H1 (cell line): ENCODE results near the gene GMCL2. TPM values are rescaled to one million over a fixed set of nuclear protein-coding genes. Genes with fewer than 3 reads are reported as not detected.

Source experiments
- CTCF ChIA-PET: fragments of 300-600 bp; sonication (Branson Sonifier 250); formaldehyde crosslinking; loops from one replicate; lab custom pipeline; 2021; ENCODE audit not compliant: partially characterized antibody; lab: Charles Lee
- POLR2A ChIA-PET: fragments of 300-600 bp; sonication (Branson Sonifier 250); formaldehyde crosslinking; loops from one replicate; lab custom pipeline; 2021; ENCODE audit warnings: inconsistent platforms; ENCODE audit not compliant: partially characterized antibody; lab: Charles Lee
- DNase-seq, 2 experiments: peaks; one replicate each; pipeline versions ENCODE4 v3.0.0 to v3.0.0-alpha.2; 2010 to 2022; ENCODE audit warnings: low spot score in 2 of 2, low read depth in 1 of 2, mixed read lengths in 1 of 2
- FAIRE-seq: peaks from 2 replicates; lab custom pipeline; 2011; peaks lifted over from hg19 to GRCh38; lab: Jason Lieb, UNC
- H2AFZ ChIP-seq: 2 replicates; pipeline ENCODE4 v1.8.1; 2012; ENCODE audit warnings: low read length, inconsistent platforms
- H2AK5ac ChIP-seq: 2 replicates; pipeline ENCODE4 v1.6.1; 2013; ENCODE audit warnings: low read depth, low read length
- H2BK120ac ChIP-seq: replicated peaks from 2 replicates; pipeline ENCODE3; 2013; ENCODE audit warnings: low read depth, low read length, inconsistent platforms
- H2BK12ac ChIP-seq: 2 replicates; pipeline ENCODE4 v1.6.1; 2013; ENCODE audit warnings: low read depth, low read length
- H2BK15ac ChIP-seq: 2 replicates; pipeline ENCODE4 v1.6.1; 2013; ENCODE audit warnings: low read length
- H2BK20ac ChIP-seq: 2 replicates; pipeline ENCODE4 v1.6.1; 2013; ENCODE audit warnings: low read length
- H2BK5ac ChIP-seq: 2 replicates; pipeline ENCODE4 v1.6.1; 2013; ENCODE audit warnings: low read depth, low read length
- H3K14ac ChIP-seq: 2 replicates; pipeline ENCODE4 v1.6.1; 2013; ENCODE audit warnings: inconsistent platforms; ENCODE audit not compliant: insufficient read length
- H3K18ac ChIP-seq: 2 replicates; pipeline ENCODE4 v1.6.1; 2013; ENCODE audit warnings: low read length; ENCODE audit errors: extremely low read depth
- H3K23ac ChIP-seq: 2 replicates; pipeline ENCODE4 v1.6.1; 2013; ENCODE audit warnings: inconsistent platforms; ENCODE audit not compliant: insufficient read length
- H3K23me2 ChIP-seq: 2 replicates; pipeline ENCODE4 v1.6.1; 2013; ENCODE audit warnings: low read depth, low read length
- H3K27ac ChIP-seq: 2 replicates; pipeline ENCODE4 v1.6.1; 2011; ENCODE audit warnings: low read depth, low read length, inconsistent platforms
- H3K27me3 ChIP-seq, 4 experiments: replicated peaks in 1 of 4; 1 replicate in 1 of 4; 2 replicates in 3 of 4; pipeline versions ENCODE4 v1.6.1 to v1.8.1; 2011 to 2013; ENCODE audit warnings: low read length in 3 of 4, mild to moderate bottlenecking in 3 of 4, inconsistent platforms in 2 of 4, mixed read lengths in 2 of 4, moderate library complexity in 1 of 4; ENCODE audit not compliant: control insufficient read depth in 3 of 4, insufficient read depth in 3 of 4; ENCODE audit errors: extremely low read depth in 1 of 4
- H3K36me3 ChIP-seq, 4 experiments: 2 replicates each; pipeline versions ENCODE4 v1.6.1 to v1.8.1; 2011 to 2013; ENCODE audit warnings: mild to moderate bottlenecking in 4 of 4, low read length in 3 of 4, moderate library complexity in 2 of 4, control low read depth in 1 of 4, inconsistent platforms in 1 of 4; ENCODE audit not compliant: insufficient read depth in 4 of 4, control insufficient read depth in 2 of 4
- H3K4ac ChIP-seq: replicated peaks from 2 replicates; pipeline ENCODE3; 2013; ENCODE audit warnings: low read length, low read depth, mixed read lengths, inconsistent platforms; ENCODE audit not compliant: insufficient read length
- H3K4me1 ChIP-seq, 4 experiments: replicated peaks in 1 of 4; 1 replicate in 1 of 4; 2 replicates in 3 of 4; pipeline versions ENCODE4 v1.6.1 to v1.8.1; 2011 to 2013; ENCODE audit warnings: low read length in 3 of 4, inconsistent platforms in 2 of 4, mixed read lengths in 1 of 4; ENCODE audit not compliant: insufficient read depth in 4 of 4, control insufficient read depth in 3 of 4
- H3K4me2 ChIP-seq, 2 experiments: 2 replicates each; pipeline versions ENCODE4 v1.6.1 to v1.8.1; 2011 to 2013; ENCODE audit warnings: low read depth in 2 of 2, low read length in 2 of 2, control low read depth in 1 of 2, inconsistent platforms in 1 of 2, mild to moderate bottlenecking in 1 of 2; ENCODE audit not compliant: insufficient read depth in 1 of 2
- H3K4me3 ChIP-seq, 4 experiments: fragments of 200-600, 300-600 bp in 1 of 4; sonication (generic), shearing (Covaris generic), sonication (Bioruptor Twin) in 1 of 4; 2 replicates each; pipeline versions ENCODE4 v1.5.1 to v1.8.1; 2011 to 2016; ENCODE audit warnings: low read length in 4 of 4, low read depth in 3 of 4, control low read depth in 2 of 4, inconsistent platforms in 2 of 4, mild to moderate bottlenecking in 2 of 4, mixed read lengths in 1 of 4, moderate library complexity in 1 of 4; ENCODE audit not compliant: insufficient read depth in 2 of 4; ENCODE audit errors: extremely low read depth in 1 of 4
- H3K56ac ChIP-seq: replicated peaks from 2 replicates; pipeline ENCODE3; 2013; ENCODE audit warnings: low read depth, mild to moderate bottlenecking, mixed read lengths, low read length, inconsistent platforms; ENCODE audit not compliant: insufficient read length
- H3K79me1 ChIP-seq: 2 replicates; pipeline ENCODE4 v1.6.1; 2013; ENCODE audit warnings: low read depth, low read length, control low read depth
- H3K79me2 ChIP-seq, 2 experiments: 2 replicates each; pipeline versions ENCODE4 v1.6.1 to v1.8.1; 2012 to 2013; ENCODE audit warnings: low read length in 2 of 2, mild to moderate bottlenecking in 2 of 2, inconsistent platforms in 1 of 2; ENCODE audit not compliant: insufficient read depth in 2 of 2, control insufficient read depth in 1 of 2
- H3K9ac ChIP-seq, 4 experiments: replicated peaks in 1 of 4; 1 replicate in 1 of 4; 2 replicates in 3 of 4; pipeline versions ENCODE4 v1.6.1 to v1.8.1; 2011 to 2013; ENCODE audit warnings: low read depth in 3 of 4, low read length in 3 of 4, control low read depth in 2 of 4, mild to moderate bottlenecking in 2 of 4, moderate library complexity in 2 of 4, inconsistent platforms in 1 of 4; ENCODE audit errors: extremely low read depth in 1 of 4
- H3K9me3 ChIP-seq, 2 experiments: 2 replicates each; pipeline versions ENCODE4 v1.6.1 to v1.8.1; 2012 to 2013; ENCODE audit warnings: mild to moderate bottlenecking in 2 of 2, moderate library complexity in 2 of 2, control low read depth in 1 of 2, inconsistent platforms in 1 of 2, low read depth in 1 of 2, low read length in 1 of 2, mixed read lengths in 1 of 2; ENCODE audit not compliant: insufficient read depth in 2 of 2
- H4K20me1 ChIP-seq, 2 experiments: replicated peaks in 1 of 2; 2 replicates each; pipeline versions ENCODE3 to v1.8.1; 2011 to 2013; ENCODE audit warnings: inconsistent platforms in 2 of 2, low read length in 2 of 2, mild to moderate bottlenecking in 1 of 2; ENCODE audit not compliant: insufficient read depth in 2 of 2, control insufficient read depth in 1 of 2
- H4K5ac ChIP-seq: 2 replicates; pipeline ENCODE4 v1.6.1; 2013; ENCODE audit warnings: low read length, low read depth, mixed read lengths, inconsistent platforms; ENCODE audit not compliant: insufficient read length
- H4K8ac ChIP-seq: 2 replicates; pipeline ENCODE4 v1.8.0; 2013; ENCODE audit warnings: mild to moderate bottlenecking, moderate library complexity, low read length, inconsistent platforms; ENCODE audit not compliant: insufficient read depth; ENCODE audit errors: extremely low read depth
- H4K91ac ChIP-seq: replicated peaks from 2 replicates; pipeline ENCODE3; 2013; ENCODE audit warnings: low read length, mixed read lengths, inconsistent platforms; ENCODE audit not compliant: insufficient read length
- ASH2L ChIP-seq: fragments of 200-600, 300-600 bp; sonication (generic); IDR thresholded peaks from one replicate; pipeline ENCODE4 v1.7.1; 2017; ENCODE audit warnings: low read length
- BACH1 ChIP-seq: IDR thresholded peaks from 2 replicates; pipeline ENCODE4 v1.6.1; 2012; ENCODE audit warnings: low read length, improper control_type of control experiment
- FOSL1 ChIP-seq: IDR thresholded peaks from 2 replicates; pipeline ENCODE4 v1.6.1; 2011; ENCODE audit warnings: mild to moderate bottlenecking, low read depth, low read length, moderate library complexity; ENCODE audit not compliant: insufficient read depth
- KDM4A ChIP-seq: IDR thresholded peaks from one replicate; pipeline ENCODE4 v1.7.1; 2012; ENCODE audit warnings: low read depth, mild to moderate bottlenecking, moderate library complexity, low read length, inconsistent platforms; ENCODE audit not compliant: severe bottlenecking
- NANOG ChIP-seq: IDR thresholded peaks from 2 replicates; pipeline ENCODE4 v1.6.1; 2011; ENCODE audit warnings: low read length, low read depth, mild to moderate bottlenecking, inconsistent platforms; ENCODE audit not compliant: insufficient read depth, poor library complexity, severe bottlenecking
- SIRT6 ChIP-seq: IDR thresholded peaks from one replicate; pipeline ENCODE4 v1.7.1; 2012; ENCODE audit warnings: low read length, inconsistent platforms
- SP2 ChIP-seq: IDR thresholded peaks from 2 replicates; pipeline ENCODE4 v1.6.1; 2012; ENCODE audit warnings: mild to moderate bottlenecking, low read length, inconsistent platforms
- TAF7 ChIP-seq: optimal IDR thresholded peaks from 2 replicates; pipeline ENCODE3; 2011; ENCODE audit warnings: low read depth, mild to moderate bottlenecking, inconsistent platforms, low read length, moderate library complexity, borderline replicate concordance
- TBP ChIP-seq: IDR thresholded peaks from 2 replicates; pipeline ENCODE4 v1.6.1; 2011; ENCODE audit warnings: low read depth, low read length, improper control_type of control experiment
- YY1 ChIP-seq: IDR thresholded peaks from 2 replicates; pipeline ENCODE4 v1.6.1; 2011; ENCODE audit warnings: low read depth, mild to moderate bottlenecking, low read length
- WGBS, 2 experiments: shearing (Covaris generic) in 1 of 2; methylation state at CpG; one replicate each; pipeline versions ENCODE4 v1.1.6 to v1.1.7; 2013 to 2015; ENCODE audit warnings: low lambda C conversion rate in 2 of 2, mixed read lengths in 2 of 2, inconsistent platforms in 1 of 2, low coverage in 1 of 2, missing lambda C conversion rate in 1 of 2; ENCODE audit not compliant: insufficient replicate concordance in 2 of 2, insufficient coverage in 1 of 2, insufficient read length in 1 of 2; ENCODE audit errors: extremely low coverage in 1 of 2, missing lambda C conversion rate in 1 of 2; 5-methylcytosine and 5-hydroxymethylcytosine counted together
- polyA plus RNA-seq, 7 experiments: library from polyadenylated mRNA; depleted of rRNA in 3 of 7; stranded (reverse) in 5 of 7; unstranded in 2 of 7; fragments of >200 nt in 5 of 7; fragments of 200-250 nt in 2 of 7; gene quantifications; 1 replicate in 5 of 7; 2 replicates in 1 of 7; 4 replicates in 1 of 7; pipeline versions ENCODE4 v1.2.1 to v1.2.3, GENCODE V29; 2011 to 2013; ENCODE audit warnings: missing spikeins in 2 of 7, mixed read lengths in 2 of 7
- total RNA-seq: library from RNA; stranded (reverse); fragmentation: NEBNext Ultra II Directional; extraction: Animal tissue kit (Norgen Biotek cat#: 25700); gene quantifications from 2 replicates; pipeline ENCODE4 v1.2.1, GENCODE V29; 2021
- TF ChIP-seq, protein P1 (sequence below): IDR thresholded peaks from 2 replicates; pipeline ENCODE4 v1.6.1; 2012; ENCODE audit warnings: inconsistent platforms

The GMCL2 gene
- total and polyA plus RNA-seq, 2 of the 8 experiments (the other 6 are each of a cell fraction or from before 2014, with no cell fraction given) = 0.13 TPM; not detected in 1

GRCh38 chr5:178204182-178204934 lies 17.2 kb upstream of the GMCL2 start, which contains the start of gene HNRNPAB:
Gene HNRNPAB, plus strand, starts transcription at chr5:178204533. Its CDS starts 305 bp downstream, at chr5:178204838.
- Histone ChIP-seq H3K27ac (peak within 1 kb of the TSS; percentile 95), H2AFZ (peak within 1 kb of the TSS; percentile 23; the same call in 1 of the 2 replicates)
- no peak for TF ChIP-seq SIRT6
- peak; percentile 97 for TF ChIP-seq TAF7
- TF ChIP-seq KDM4A = peak; percentile 9
- no peak for TF ChIP-seq ASH2L
- peak; percentile 60 for TF ChIP-seq SP2
- TF ChIP-seq TBP = peak; percentile 98
- no peak for TF ChIP-seq NANOG
- TF ChIP-seq BACH1 = no peak
- 0 out of 2 replicates have a peak, but pooled peaks have one; percentile 22 for TF ChIP-seq YY1
- 0 out of 2 replicates have a peak, but pooled peaks have one; percentile 46 for TF ChIP-seq FOSL1
- TF ChIP-seq, protein P1, sequence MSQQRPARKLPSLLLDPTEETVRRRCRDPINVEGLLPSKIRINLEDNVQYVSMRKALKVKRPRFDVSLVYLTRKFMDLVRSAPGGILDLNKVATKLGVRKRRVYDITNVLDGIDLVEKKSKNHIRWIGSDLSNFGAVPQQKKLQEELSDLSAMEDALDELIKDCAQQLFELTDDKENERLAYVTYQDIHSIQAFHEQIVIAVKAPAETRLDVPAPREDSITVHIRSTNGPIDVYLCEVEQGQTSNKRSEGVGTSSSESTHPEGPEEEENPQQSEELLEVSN = peak; percentile 84

More at GRCh38 chr5:178204182-178204934, 17.2 kb upstream of the GMCL2 start, which contains the start of gene HNRNPAB:
- CTCF ChIA-PET = interaction anchor here (0.7 to 1.0 kb wide), 3 partner anchors 23 to 129 kb away, joined by 3 to 7 read pairs (median 3); no protein-coding TSS in a partner anchor
- no peaks in the 10 kb centered on the region for H3K9me3 ChIP-seq
- no peak within 1 kb of the TSS for H3K23ac ChIP-seq
- POLR2A ChIA-PET = interaction anchor here (0.6 to 31.3 kb wide), 22 partner anchors 11 to 477 kb away, joined by 3 to 985 read pairs (median 5); partner anchors contain the start of genes GMCL2, NHP2 and PHYKPL
- DNase-seq = peak; percentile 85 to 97
- peak within 1 kb of the TSS; percentile 94 for H4K91ac ChIP-seq
- H2BK15ac ChIP-seq = no peak within 1 kb of the TSS
- H4K8ac ChIP-seq = peak within 1 kb of the TSS; percentile 100
- peaks cover 20% of the 10 kb centered on the region for H3K79me1 ChIP-seq
- peak within 1 kb of the TSS; percentile 84 to 95 for H3K4me2 ChIP-seq
- no peak within 1 kb of the TSS for H2AK5ac ChIP-seq
- H2BK20ac ChIP-seq = no peak within 1 kb of the TSS
- peak within 1 kb of the TSS; percentile 55 for H3K14ac ChIP-seq
- H3K4me3 ChIP-seq = peak within 1 kb of the TSS; percentile 93 to 100 (median 100)
- no peaks in the 10 kb centered on the region for H3K27me3 ChIP-seq
- WGBS, 2 experiments = 2% methylated on average over 69 of the region's 96 CpGs; no CpG with 5 or more reads in 1 of the 2 experiments
- peak within 1 kb of the TSS; percentile 88 for H3K18ac ChIP-seq
- H3K79me2 ChIP-seq = peaks cover 27 to 49% of the 10 kb centered on the region in 2 experiments
- H4K20me1 ChIP-seq = peaks cover 35 to 38% of the 10 kb centered on the region in 2 experiments
- H4K5ac ChIP-seq = peak within 1 kb of the TSS; percentile 96
- no peak within 1 kb of the TSS; the same call in 1 of the 2 replicates for H2BK12ac ChIP-seq
- FAIRE-seq = no peak
- peak within 1 kb of the TSS; percentile 91 for H2BK5ac ChIP-seq
- peaks cover 0 to 10% (median 4%) of the 10 kb centered on the region in 4 experiments; a peak in 5 of 7 replicates for H3K4me1 ChIP-seq
- H3K9ac ChIP-seq = peak within 1 kb of the TSS; percentile 97 to 99 (median 99)
- peaks cover 4% of the 10 kb centered on the region for H3K23me2 ChIP-seq
- H2BK120ac ChIP-seq = no peak within 1 kb of the TSS
- H3K56ac ChIP-seq = peak within 1 kb of the TSS; percentile 97
- H3K4ac ChIP-seq = peak within 1 kb of the TSS; percentile 91
- peaks cover 32 to 41% (median 38%) of the 10 kb centered on the region in 4 experiments for H3K36me3 ChIP-seq
